HG02938 (cell line): ENCODE measurements around the gene SUGCT.

Source experiments
- ATAC-seq: cut with Tn5 transposase; IDR thresholded peaks from one replicate; pipeline ENCODE4 v1.9.1; 2021; ENCODE audit warnings: mild to moderate bottlenecking, moderate library complexity; ENCODE audit not compliant: unreplicated experiment

Gene SUGCT

GRCh38 chr7:40457776-40458480, 323.1 kb downstream of the SUGCT start:
- ATAC-seq, result no peak

GRCh38 chr7:40463446-40463845, 328.6 kb downstream of the SUGCT start:
- no peak for ATAC-seq

GRCh38 chr7:40468891-40469864, 334.4 kb downstream of the SUGCT start:
- ATAC-seq, result no peak

- ATAC-seq, result no peak
These were observed 335.3 kb downstream of the SUGCT start for GRCh38 chr7:40470091-40470592.

- ATAC-seq, result no peak
These were observed 336.0 kb downstream of the SUGCT start for GRCh38 chr7:40470817-40471216.

- no peak for ATAC-seq
These were observed 337.1 kb downstream of the SUGCT start for GRCh38 chr7:40471891-40472290.

GRCh38 chr7:40474790-40475680, 340.2 kb downstream of the SUGCT start:
- peak; percentile 100 for ATAC-seq

- ATAC-seq, result no peak
These were observed 340.8 kb downstream of the SUGCT start for GRCh38 chr7:40475681-40475982.

GRCh38 chr7:40477094-40477493, 342.3 kb downstream of the SUGCT start:
- ATAC-seq, result no peak

GRCh38 chr7:40482845-40483244, 348.0 kb downstream of the SUGCT start:
- ATAC-seq, result no peak

- ATAC-seq, result no peak
These were observed 348.8 kb downstream of the SUGCT start for GRCh38 chr7:40483630-40484029.

GRCh38 chr7:40489844-40490602, 355.2 kb downstream of the SUGCT start:
- ATAC-seq, result no peak

- no peak for ATAC-seq
These were observed 355.8 kb downstream of the SUGCT start for GRCh38 chr7:40490603-40490924.

- ATAC-seq, result no peak
These were observed 358.1 kb downstream of the SUGCT start for GRCh38 chr7:40492946-40493345.

GRCh38 chr7:40493609-40494051, 358.8 kb downstream of the SUGCT start:
- ATAC-seq, result no peak

GRCh38 chr7:40498924-40499510, 364.2 kb downstream of the SUGCT start:
- no peak for ATAC-seq

- no peak for ATAC-seq
These were observed 364.9 kb downstream of the SUGCT start for GRCh38 chr7:40499718-40500117.

GRCh38 chr7:40500219-40500618, 365.4 kb downstream of the SUGCT start:
- no peak for ATAC-seq

- no peak for ATAC-seq
These were observed 367.6 kb downstream of the SUGCT start for GRCh38 chr7:40502359-40502758.

- ATAC-seq, result no peak
These were observed 371.4 kb downstream of the SUGCT start for GRCh38 chr7:40506158-40506557.
